Uterus (tissue), 4 donors: ENCODE results near the gene PCDH10. TPM values are rescaled to one million over a fixed set of nuclear protein-coding genes. Genes with fewer than 3 reads are reported as not detected.
"Not testable (repeated sequence)": the region's sequence is repeated elsewhere in the genome, so short reads cannot be mapped to it uniquely, and the experiment has no call there.

Experiments
- DNase-seq, 2 donors: peaks; one replicate each; pipeline ENCODE4 v3.0.0-alpha.2; 2019 to 2020
- H3K27ac ChIP-seq, 2 donors: fragments of 200-600 bp; sonication (generic); 1 replicate in 1 of 2; 2 replicates in 1 of 2; pipeline ENCODE4 v1.5.1; 2016 to 2018
- H3K27me3 ChIP-seq, 2 donors: fragments of 200-600 bp; sonication (generic); one replicate each; pipeline ENCODE4 v1.5.1; 2018 to 2019; ENCODE audit warnings: control low read depth in 1 of 2
- H3K36me3 ChIP-seq, 2 donors: fragments of 200-600 bp; sonication (generic); one replicate each; pipeline ENCODE4 v1.5.1; 2019; ENCODE audit warnings: control low read depth in 1 of 2
- H3K4me1 ChIP-seq, 2 donors: fragments of 200-600 bp; sonication (generic); one replicate each; pipeline ENCODE4 v1.5.1; 2018 to 2019; ENCODE audit warnings: control low read depth in 1 of 2
- H3K4me3 ChIP-seq, 2 donors: fragments of 200-600 bp; sonication (generic); 1 replicate in 1 of 2; 2 replicates in 1 of 2; pipeline ENCODE4 v1.5.1; 2018 to 2019; ENCODE audit warnings: mild to moderate bottlenecking in 1 of 2
- H3K9me3 ChIP-seq, 2 donors: fragments of 200-600 bp; sonication (generic); one replicate each; pipeline ENCODE4 v1.5.1; 2019; ENCODE audit warnings: control low read depth in 1 of 2
- CTCF ChIP-seq, 4 experiments: fragments of 200-600 bp in 2 of 4; fragments of 450-650 bp in 2 of 4; sonication (generic) in 2 of 4; IDR thresholded peaks; one replicate each; pipeline ENCODE4 v1.5.1; 2016 to 2019; ENCODE audit warnings: antibody characterized with exemption in 4 of 4, mild to moderate bottlenecking in 2 of 4, moderate library complexity in 1 of 4
- POLR2A ChIP-seq, 2 donors: fragments of 450-650 bp; IDR thresholded peaks; one replicate each; pipeline ENCODE4 v1.6.1; 2016; ENCODE audit warnings: antibody characterized with exemption in 2 of 2, mild to moderate bottlenecking in 1 of 2, moderate library complexity in 1 of 2
- intact Hi-C: fragments of 100-400 bp; cut with DNase I; formaldehyde crosslinking; loops from one replicate; pipeline ENCODE4 v1.15.1; 2023; ENCODE audit warnings: low total_unique reads
- total RNA-seq, 4 donors: library from RNA; depleted of rRNA in 3 of 4; stranded (reverse); fragments of >200 nt in 3 of 4; gene quantifications; one replicate each; pipeline versions ENCODE4 v1.1.0 to v1.2.4, GENCODE V29; 2014 to 2023
- donor health status: DM: yes; HTN: yes; CAD: no.

The PCDH10 gene
- total RNA-seq, 4 donors from 2014 or later: 0.29 to 19.6 (median 3.1) TPM; not detected in 1

- no peak overlapping the region for H3K27ac ChIP-seq
- H3K4me3 ChIP-seq: no peak overlapping the region
- H3K9me3 ChIP-seq: no peaks in the 10 kb centered on the region
- H3K27me3 ChIP-seq: no peaks in the 10 kb centered on the region
- H3K36me3 ChIP-seq: no peaks in the 10 kb centered on the region
- TF ChIP-seq CTCF (IDR thresholded peaks at IDR 0.05) (no peak), POLR2A (IDR thresholded peaks at IDR 0.05) (no peak)
- intact Hi-C loops: no loop called here
- DNase-seq: no peak
- no peaks in the 10 kb centered on the region for H3K4me1 ChIP-seq
Observed at GRCh38 chr4:133208694-133209285, 59.7 kb downstream of the PCDH10 start.

GRCh38 chr4:133233922-133234321 lies 84.8 kb downstream of the PCDH10 start:
- intact Hi-C loops: no loop called here
- H3K27me3 ChIP-seq: no peaks in the 10 kb centered on the region
- TF ChIP-seq POLR2A (IDR thresholded peaks at IDR 0.05): no peak
- TF ChIP-seq CTCF (IDR thresholded peaks at IDR 0.05): no peak
- no peak overlapping the region for H3K4me3 ChIP-seq
- H3K36me3 ChIP-seq: no peaks in the 10 kb centered on the region
- H3K27ac ChIP-seq: no peak overlapping the region
- H3K4me1 ChIP-seq: no peaks in the 10 kb centered on the region
- no peaks in the 10 kb centered on the region for H3K9me3 ChIP-seq
- no peak for DNase-seq

- H3K36me3 ChIP-seq, intact Hi-C loops, H3K9me3 ChIP-seq, H3K27me3 ChIP-seq, H3K4me1 ChIP-seq, H3K27ac ChIP-seq, DNase-seq, H3K4me3 ChIP-seq: not testable (repeated sequence)
Observed at GRCh38 chr4:133240451-133240850, 91.4 kb downstream of the PCDH10 start.
